K562 (cell line): ENCODE results near the gene ATP2A1.

Experiments
- BCLAF1 ChIP-seq, 2 experiments: fragments of 450-650 bp in 1 of 2; IDR thresholded peaks; 2 replicates each; pipeline ENCODE4 v1.6.1; 2011 to 2017; ENCODE audit warnings: low read depth in 2 of 2, antibody characterized with exemption in 1 of 2, borderline replicate concordance in 1 of 2, low read length in 1 of 2, mild to moderate bottlenecking in 1 of 2, mixed read lengths in 1 of 2; ENCODE audit not compliant: control insufficient read depth in 1 of 2
- CHD2 ChIP-seq: IDR thresholded peaks from 2 replicates; pipeline ENCODE4 v1.6.1; 2011; ENCODE audit warnings: low read depth, low read length
- TF ChIP-seq, protein P1 (sequence below), 2 experiments: fragments of 450-650 bp in 1 of 2; sonication (generic) in 1 of 2; formaldehyde crosslinking; conservative IDR thresholded peaks; 2 replicates each; pipeline versions ENCODE4 v1.4.0 to v1.8.1; 2020 to 2022; ENCODE audit warnings: mild to moderate bottlenecking in 1 of 2, missing genetic modification reagents in 1 of 2
- TF ChIP-seq, protein P2 (sequence below), 3 experiments: IDR thresholded peaks in 2 of 3; conservative IDR thresholded peaks in 1 of 3; 2 replicates each; pipeline ENCODE4 v1.5.1; 2011 to 2012; ENCODE audit warnings: low read length in 3 of 3, mild to moderate bottlenecking in 3 of 3, control low read depth in 2 of 3, improper control_type of control experiment in 1 of 3, inconsistent platforms in 1 of 3, low read depth in 1 of 3, mixed read lengths in 1 of 3, moderate library complexity in 1 of 3; ENCODE audit not compliant: insufficient read depth in 2 of 3

DNA sequence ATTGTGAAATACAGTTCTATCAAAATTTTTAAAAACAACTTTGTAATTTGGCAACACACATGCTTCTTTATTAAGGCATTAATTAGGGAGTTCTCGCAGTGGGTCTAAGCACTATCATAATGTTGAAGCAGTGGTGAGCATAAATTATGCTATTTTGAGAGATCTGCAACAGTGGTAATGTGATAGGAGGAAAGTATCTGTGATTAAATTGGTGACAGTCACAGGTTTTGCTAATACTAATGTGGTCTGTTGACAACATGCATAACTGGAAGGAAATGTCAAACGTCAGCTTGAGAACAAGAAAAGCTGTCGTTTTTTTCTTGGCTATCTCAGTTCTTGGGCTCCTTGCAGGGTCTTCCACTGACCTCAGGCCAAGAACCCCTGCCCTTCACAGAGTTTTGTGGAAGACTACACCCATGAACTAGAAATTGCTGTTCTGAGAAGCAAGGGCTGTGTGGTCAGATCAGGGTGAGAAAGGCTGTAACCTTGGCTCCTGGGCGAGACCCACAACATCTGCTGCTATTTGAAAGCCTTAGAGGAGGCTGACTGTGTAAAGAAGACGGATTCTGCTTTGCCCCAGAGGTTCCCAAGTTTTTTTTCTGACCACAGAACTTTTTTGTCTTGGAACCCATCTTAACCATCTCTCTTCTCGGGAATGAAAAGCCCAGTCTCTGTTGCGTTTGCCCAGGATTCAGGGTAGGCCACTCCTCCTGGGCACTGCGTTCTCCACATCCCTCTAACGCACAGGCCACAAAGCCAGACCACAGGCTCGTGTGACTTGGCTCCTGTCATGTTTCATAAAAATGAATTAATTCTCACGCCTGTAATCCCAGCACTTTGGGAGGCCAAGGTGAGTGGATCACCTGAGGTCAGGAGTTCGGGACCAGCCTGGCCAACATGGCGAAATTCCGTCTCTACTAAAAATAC is 13.9 kb downstream of the ATP2A1 start:
- no peak for TF ChIP-seq CHD2
- TF ChIP-seq BCLAF1 (IDR thresholded peaks at IDR 0.05; ENCODE audit: borderline replicate concordance in 1 of 2, control insufficient read depth in 1 of 2, low read depth in 2 of 2, low read length in 1 of 2) = no peak
- TF ChIP-seq, protein P1, sequence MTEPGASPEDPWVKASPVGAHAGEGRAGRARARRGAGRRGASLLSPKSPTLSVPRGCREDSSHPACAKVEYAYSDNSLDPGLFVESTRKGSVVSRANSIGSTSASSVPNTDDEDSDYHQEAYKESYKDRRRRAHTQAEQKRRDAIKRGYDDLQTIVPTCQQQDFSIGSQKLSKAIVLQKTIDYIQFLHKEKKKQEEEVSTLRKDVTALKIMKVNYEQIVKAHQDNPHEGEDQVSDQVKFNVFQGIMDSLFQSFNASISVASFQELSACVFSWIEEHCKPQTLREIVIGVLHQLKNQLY (CRISPR knock-in tag; conservative IDR thresholded peaks at IDR 0.05) = no peak
- TF ChIP-seq, protein P2, sequence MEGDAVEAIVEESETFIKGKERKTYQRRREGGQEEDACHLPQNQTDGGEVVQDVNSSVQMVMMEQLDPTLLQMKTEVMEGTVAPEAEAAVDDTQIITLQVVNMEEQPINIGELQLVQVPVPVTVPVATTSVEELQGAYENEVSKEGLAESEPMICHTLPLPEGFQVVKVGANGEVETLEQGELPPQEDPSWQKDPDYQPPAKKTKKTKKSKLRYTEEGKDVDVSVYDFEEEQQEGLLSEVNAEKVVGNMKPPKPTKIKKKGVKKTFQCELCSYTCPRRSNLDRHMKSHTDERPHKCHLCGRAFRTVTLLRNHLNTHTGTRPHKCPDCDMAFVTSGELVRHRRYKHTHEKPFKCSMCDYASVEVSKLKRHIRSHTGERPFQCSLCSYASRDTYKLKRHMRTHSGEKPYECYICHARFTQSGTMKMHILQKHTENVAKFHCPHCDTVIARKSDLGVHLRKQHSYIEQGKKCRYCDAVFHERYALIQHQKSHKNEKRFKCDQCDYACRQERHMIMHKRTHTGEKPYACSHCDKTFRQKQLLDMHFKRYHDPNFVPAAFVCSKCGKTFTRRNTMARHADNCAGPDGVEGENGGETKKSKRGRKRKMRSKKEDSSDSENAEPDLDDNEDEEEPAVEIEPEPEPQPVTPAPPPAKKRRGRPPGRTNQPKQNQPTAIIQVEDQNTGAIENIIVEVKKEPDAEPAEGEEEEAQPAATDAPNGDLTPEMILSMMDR (IDR thresholded peaks at IDR 0.05 in 2 of 3, conservative IDR thresholded peaks at IDR 0.05 in 1 of 3; ENCODE audit: insufficient read depth in 2 of 3, low read depth in 1 of 3, low read length in 3 of 3) = no peak
